HG02571 (cell line): ENCODE measurements around the gene R3HCC1L.
"Not testable (repeated sequence)": the region's sequence is repeated elsewhere in the genome, so short reads cannot be mapped to it uniquely, and the experiment has no call there.

Source experiments
- ATAC-seq: cut with Tn5 transposase; IDR thresholded peaks from one replicate; pipeline ENCODE4 v1.9.1; 2021; ENCODE audit warnings: mild to moderate bottlenecking, moderate library complexity; ENCODE audit not compliant: unreplicated experiment

Gene R3HCC1L

DNA sequence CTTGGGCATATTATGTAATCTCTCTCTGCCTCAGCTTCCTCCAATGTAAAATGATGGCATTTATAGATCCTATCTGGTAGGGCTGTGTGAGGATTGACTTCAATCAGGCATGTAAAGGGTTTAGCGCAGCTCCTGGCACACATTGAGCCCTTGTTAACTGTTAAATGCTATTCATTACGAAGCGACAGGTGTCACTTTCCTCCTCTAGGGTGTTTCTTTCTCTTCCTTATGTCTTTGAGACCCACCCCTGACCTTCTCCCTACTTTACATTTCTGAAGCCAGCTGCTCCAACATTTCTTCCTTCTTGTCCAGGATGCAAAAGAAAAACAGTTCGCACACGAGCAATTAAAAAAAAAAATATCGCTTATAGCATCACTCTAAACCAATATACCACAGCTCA lies 5.7 kb upstream of the R3HCC1L start:
- no peak for ATAC-seq

DNA sequence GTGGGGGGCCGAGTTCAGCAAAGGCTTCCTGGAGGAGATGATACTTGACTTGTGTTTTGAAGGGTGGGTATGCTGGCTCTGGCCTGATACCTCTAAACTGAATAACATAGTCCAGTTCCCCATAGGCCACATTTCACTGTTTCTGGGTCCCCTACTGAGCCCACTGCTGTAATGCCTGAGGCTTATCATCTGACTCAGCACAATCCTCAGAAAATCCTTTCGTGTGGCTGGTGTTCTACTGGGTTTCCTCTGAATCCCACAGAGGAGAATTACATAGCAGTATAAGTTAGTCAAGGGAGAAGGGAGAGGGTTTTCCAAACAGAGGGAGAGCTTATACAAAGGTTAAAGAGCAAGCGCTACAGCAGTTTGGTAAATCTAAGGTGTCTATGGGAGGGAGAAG lies 2.8 kb upstream of the R3HCC1L start:
- no peak for ATAC-seq

DNA sequence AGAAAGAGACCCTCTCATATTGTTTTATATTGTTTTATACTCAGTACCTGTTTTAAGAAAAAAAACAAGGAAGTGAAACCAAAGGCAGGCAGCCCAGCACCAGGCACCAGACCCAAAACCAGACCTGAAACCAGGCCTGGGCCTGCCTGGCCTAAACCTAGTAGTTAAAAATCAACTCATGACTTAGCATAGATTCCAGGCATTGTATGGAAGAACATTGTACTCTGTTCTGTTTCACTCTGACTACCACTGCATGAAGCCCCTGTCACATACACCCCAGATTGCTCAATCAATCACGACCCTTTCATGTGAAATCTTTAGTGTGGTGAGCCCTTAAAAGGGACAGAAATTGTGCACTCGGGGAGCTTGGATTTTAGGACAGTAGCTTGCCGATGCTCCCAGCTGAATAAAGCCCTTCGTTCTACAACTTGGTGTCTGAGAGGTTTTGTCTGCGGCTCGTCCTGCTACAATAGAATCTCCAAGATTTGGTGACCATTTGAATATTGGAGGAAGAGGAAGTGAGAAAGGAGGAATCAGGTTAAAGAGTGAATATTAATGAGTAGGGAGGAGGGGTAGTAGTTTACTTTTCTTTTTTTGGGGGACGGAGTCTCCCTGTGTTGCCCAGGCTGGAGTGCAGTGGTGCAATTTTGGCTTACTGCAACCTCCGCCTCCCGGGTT lies 1.2 kb upstream of the R3HCC1L start:
- not testable (repeated sequence) for ATAC-seq

DNA sequence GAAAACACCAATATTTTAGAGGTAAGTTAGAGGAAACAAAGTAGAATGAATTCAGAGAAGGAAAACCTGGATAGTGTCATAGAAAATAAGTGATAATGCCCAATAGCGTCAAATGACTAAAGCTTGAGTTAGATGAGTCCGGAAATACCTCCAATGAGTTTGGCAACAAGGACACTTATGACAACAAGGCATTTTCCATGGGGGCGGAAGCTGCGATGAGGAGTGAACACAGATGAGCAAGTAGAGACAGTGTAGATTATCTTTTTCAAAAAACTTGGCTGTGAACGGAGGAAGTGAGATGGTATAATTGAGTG lies 383 bp upstream of the R3HCC1L start:
- no peak for ATAC-seq

DNA sequence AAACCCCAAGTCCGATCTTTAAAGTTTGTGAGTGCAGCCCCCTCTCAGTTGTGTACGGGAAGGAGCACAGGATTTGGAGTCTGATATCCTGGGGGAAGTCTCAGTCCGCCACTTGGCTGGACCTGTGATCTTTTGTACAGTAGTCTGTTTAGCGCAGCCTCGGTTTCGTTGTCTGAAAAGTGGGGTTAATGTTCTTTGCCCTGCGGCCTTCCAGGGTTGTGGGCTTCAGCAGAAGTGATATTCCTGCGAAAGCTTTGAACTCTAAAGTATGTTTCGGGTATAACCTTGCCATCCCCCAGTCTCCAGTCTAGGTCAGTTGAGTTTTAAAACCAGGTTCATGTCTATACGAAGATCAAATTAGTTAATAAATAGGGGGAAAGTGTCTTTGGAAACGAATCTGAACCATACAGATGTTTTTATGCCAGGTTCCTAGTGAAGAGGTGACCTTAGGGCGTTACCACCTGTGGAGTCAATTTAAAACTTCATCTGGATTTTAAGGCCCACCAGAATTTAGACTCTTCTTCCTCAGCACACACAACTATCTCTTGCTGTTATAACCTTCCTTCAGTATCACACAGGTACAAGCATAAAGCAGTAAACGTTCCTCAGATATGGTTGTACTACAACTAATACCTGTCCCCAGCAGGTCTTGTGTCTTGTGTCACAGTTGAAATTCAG lies 904 bp downstream of the R3HCC1L start:
- peak; percentile 9 for ATAC-seq

DNA sequence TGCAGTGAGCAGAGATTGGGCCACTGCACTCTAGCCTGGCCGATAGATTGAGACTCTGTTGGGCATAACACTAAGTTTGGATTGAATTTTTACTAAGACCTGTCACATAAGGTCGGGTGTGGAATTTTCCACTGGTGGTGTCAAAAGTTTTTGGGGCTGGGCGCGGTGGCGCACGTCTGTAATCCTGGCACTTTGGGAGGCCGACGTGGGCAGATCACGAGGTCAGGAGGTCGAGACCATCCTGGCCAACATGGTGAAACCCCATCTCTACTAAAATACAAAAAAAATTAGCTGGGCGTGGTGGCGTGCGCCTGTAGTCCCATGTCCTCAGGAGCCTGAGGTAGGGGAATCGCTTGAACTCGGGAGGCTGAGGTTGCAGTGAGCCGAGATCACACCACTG lies 2.3 kb downstream of the R3HCC1L start:
- not testable (repeated sequence) for ATAC-seq

DNA sequence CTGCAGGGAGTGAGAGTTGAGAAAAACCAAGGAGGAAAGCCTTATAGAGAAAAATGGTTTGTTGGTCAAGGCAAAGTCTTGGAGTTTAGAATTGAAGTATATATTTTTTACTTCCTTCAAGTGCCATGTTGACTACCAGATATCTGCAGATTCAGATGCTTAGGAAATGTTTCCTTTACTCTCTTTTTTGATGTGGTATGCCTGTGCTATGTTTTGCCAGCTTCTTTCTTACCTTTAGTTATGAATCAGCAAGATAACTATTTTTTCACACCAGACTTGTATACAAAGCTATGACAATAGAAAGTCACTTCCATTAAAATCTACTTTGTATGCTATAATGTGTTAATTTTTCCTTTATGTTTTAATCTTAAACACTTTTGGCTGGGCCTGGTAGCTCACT lies 3.6 kb downstream of the R3HCC1L start:
- no peak for ATAC-seq

DNA sequence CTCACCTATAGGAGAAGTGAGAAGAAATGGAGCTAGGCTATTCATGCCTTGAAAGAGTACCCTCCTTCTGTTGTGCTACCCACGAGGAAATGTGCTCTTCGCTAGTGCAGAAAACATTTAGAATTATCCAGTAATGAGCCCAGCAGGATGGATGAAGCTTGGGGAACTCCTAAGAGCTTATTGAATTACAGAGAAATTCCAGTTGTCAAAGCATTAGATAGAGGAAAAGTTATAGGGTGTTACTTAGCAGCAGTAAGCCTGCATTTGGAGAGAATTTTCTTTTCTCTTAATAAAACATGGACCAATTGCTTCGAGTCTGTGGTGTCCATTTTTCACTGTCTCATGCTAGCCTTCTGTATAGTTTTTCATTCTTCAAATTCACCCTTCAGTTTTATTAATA lies 5.0 kb downstream of the R3HCC1L start:
- no peak for ATAC-seq

DNA sequence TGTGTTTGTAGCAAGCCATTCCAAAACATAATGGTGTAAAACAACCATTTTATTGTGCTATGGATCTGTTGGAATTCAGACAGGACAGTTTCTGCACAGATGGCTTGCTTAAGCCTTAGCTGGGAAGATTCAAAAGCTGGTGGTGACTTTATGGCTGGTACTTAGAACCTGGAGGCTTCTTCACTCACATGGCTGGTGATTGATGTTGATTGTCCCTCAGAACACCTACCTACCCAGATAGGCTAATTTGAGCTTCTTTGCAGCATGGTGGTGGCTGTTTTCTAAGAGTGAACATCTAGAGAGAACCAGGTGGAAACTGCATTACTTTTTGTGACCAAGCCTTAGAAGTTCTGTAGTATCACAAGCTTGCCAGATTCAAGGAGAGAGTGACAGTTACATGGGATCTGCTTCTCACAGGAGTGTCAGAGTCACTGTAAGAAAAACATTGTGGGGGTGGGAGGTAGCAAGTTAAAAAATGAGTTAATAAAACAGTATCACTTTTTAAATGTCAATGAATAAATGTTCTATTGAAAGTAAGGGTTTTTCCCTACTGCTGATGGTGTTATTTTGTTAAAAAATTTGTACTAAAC lies 7.1 kb downstream of the R3HCC1L start:
- ATAC-seq, result no peak

DNA sequence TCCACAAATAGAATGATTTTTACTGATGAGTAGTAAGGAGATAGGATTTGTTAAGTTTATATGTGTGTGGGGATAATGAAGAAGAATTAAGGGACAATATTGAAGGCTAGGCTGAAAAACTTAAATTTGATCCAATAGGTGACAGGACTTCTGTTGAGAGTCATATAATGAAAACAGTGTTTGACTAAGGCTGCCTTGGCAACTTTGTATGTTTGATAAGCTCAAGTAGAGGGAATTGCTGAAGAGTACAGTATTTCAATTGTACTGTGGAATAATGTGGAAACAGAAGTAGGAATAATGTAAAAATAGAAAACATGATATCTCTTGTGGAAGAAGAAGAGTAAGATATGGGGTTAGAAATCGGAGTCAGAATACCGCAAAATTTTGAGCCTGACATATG lies 10.5 kb downstream of the R3HCC1L start:
- ATAC-seq, result no peak

DNA sequence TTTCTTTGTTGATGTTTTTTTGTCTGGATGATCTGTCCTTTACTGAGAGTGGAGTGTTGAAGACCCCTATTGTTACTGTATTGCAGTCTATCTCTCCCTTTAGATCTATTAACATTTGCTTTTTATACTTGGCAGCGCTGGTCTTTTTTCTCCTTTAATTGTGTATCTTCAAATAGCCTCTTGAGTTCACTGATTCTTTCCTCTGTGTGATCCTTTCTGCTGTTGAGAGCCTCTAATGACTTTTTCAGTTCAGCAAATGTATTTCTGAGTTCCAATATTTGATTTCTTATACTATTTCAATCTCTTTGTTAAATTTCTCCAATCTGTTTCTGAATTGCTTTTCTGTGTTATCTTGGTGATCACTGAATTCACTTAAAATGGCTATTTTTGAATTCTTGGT lies 15.4 kb downstream of the R3HCC1L start:
- ATAC-seq, result no peak

DNA sequence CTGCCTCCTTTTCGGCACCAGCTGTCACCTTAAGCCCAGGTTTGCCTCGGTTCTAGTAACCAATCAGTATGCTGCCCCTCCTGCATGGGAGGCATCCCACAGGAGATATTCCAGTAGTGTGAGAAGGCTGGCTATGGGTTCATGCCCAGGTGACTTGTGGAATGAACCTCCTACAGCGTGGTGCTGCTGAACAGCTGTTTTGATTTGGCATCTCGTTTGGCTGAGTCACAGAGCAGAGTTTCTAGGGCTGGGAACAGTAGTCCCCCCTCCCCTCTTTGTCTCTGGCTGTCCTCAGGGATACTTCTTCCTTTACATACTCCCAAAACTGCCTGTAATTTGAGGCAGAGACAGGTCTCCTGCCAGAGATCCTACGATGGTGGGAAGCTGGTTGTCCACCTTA lies 16.1 kb downstream of the R3HCC1L start:
- ATAC-seq, result no peak

DNA sequence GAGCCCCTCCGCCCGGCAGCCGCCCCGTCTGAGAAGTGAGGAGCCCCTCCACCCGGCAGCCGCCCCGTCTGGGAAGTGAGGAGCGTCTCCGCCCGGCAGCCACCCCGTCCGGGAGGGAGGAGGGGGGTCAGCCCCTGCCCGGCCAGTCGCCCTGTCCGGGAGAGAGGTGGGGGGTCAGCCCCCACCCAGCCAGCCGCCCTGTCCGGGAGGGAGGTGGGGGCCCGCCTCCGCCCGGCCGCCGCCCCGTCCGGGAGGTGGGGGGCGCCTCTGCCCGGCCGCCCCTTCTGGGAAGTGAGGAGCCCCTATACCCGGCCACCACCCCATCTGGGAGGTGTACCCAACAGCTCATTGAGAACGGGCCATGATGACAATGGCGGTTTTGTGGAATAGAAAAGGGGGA lies 18.3 kb downstream of the R3HCC1L start:
- not testable (repeated sequence) for ATAC-seq

DNA sequence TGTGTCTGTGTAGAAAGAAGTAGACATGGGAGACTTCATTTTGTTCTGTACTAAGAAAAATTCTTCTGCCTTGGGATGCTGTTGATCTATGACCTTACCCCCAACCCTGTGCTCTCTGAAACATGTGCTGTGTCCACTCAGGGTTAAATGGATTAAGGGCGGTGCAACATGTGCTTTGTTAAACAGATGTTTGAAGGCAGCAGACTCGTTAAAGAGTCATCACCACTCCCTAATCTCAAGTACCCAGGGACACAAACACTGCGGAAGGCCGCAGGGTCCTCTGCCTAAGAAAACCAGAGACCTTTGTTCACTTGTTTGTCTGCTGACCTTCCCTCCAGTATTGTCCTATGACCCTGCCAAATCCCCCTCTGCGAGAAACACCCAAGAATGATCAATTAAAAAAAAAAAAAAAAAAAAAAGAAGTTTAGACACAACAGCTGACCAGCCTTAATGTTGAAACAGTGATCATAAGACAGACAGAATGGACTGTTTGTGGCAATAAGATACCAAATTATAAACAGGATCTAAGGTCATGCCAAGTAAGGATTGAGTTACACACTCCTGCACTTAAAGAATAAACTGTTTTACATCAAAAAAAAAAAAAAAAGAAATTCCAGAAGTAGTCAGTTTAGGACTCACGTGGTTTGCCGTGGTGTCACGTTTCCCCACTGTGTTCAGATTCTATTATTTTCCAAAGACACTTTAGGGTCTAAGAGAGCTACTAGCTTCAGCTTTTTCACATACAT lies 18.9 kb downstream of the R3HCC1L start:
- ATAC-seq, result not testable (repeated sequence)

DNA sequence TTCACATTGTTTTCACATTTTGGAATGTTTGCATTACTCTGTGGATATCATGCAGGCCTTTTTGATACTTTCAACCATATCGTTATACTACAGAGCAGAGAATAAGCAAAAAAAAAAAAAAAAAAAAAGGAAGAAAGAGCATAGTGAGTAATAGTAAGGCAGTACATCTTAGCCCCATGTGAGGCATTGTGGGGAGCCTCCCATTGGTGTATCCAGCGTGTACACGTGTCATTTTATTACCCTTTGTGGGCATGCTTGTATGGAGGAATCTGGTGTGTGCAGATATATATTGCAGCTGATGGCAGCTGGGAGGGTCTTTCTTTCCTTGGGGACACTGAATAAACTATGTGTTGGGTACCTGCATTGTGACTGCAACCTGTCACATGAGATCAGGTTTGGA lies 19.6 kb downstream of the R3HCC1L start:
- no peak for ATAC-seq

DNA sequence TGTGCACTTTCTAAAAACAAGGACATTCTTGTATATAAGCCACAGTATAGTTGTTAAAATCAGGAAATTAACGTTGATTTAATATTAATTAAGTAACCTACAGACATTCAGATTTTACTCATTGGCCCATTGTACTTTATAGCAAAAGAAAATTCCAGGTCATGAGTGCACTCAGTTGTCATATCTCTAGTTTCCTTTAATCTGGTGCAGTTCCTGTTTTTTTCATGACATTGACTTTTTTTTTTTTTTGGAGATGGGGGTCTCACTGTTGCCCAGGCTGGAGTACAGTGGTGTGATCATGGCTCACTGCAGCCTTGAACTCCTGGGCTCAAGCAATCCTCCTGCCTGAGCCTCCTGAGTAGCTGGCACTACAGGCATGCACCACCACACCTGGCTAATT lies 24.1 kb downstream of the R3HCC1L start:
- ATAC-seq, result no peak

DNA sequence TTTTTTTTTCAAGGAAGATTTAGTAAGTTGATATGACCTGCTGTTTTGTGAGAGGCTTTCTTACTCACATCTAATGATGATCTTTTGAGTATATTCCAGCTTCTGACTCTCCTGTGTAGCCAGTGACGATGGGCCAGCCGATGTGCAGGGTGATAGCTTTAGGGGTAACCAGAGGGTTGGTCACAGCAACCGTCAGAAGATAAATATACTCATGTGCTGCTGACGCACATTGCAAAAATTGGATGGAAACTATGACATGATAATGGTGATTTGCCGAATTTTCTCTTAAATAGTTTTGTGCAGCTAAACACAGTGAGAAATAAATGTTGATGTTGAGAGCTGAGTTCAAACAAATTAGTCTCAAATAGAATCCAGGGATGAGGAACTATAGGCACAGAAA lies 29.5 kb downstream of the R3HCC1L start:
- no peak for ATAC-seq

DNA sequence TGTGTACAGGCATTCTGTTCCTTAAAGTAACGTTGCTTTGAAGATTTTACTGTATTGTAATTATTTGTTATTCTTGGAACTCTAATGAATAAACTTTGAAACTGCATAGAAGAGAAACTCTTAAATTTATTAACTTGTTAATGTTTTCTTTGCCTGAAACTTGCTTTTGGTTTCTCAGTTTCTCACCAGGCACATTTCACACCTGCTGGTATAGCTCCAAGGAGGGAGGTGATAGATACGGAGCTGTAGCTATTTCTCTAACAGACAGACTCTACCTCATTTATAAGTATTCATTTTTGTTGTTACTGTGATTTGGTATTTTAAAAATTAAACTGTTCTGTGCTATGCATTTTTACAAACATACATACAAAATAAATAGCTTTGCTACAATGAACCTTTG lies 32.7 kb downstream of the R3HCC1L start:
- ATAC-seq, result no peak

DNA sequence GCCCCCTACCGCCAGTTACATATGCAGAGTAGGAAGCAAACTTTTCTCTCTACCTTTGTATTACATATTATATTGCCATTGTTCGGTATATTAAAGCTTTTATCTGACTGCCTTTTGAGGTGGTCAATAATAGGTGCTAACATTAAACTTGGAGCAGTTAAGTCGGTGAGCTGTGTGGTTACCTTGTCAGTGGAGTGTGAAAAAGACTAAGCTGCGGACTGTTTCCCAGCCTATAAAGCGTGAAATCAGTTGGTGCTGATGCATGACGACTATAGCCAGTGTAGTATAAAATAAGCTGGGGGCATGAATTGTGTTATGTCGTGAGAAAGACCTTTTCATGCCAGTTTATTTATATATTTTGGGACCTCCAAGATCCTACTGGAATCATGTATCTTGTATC lies 33.7 kb downstream of the R3HCC1L start:
- no peak for ATAC-seq

DNA sequence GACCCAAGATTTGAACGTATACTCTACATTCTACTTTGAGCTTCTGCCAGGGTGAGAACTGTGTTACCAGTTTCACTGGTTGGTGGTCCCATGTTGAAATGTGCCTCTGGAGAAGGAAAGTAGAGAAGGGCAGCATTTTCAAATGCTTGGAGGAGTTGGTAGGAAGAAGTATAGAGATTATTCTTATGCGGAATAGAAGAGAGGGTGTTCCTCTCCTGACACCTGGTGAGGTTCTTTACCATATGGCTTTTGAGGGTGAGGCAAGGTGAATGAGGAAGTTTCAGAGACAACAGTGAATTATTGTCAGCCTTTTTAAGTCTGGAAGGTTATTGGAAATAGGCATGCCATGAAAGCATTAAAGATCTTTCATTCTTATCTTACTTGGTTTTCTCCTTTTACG lies 34.3 kb downstream of the R3HCC1L start:
- ATAC-seq, result no peak

DNA sequence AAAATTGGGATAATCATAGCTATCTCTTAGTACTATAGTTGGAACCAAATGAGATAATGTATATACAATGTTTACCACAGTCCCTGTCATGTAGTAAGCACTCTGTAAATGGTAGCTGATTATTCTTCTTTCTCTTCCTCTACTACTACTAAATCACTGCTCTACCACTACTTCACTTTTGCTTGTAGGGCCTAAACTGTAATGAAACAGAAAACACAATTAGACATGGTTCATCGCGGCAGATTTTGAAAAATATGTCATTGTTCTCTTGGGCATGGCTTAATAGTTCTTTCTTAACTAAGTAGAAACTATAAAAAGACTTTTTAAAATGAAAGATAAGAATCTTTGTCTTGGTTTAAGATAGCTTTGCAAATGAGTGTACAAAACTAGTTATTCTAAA lies 34.9 kb downstream of the R3HCC1L start:
- no peak for ATAC-seq
